SK-N-SH (cell line): Measurements from ENCODE around the gene GABRB3.

Source experiments
- ELF1 ChIP-seq: IDR thresholded peaks from 2 replicates; pipeline ENCODE4 v1.4.0; 2012
- EZH2phosphoT487 ChIP-seq: fragments of 200-600 bp; sonication (generic); IDR thresholded peaks from 2 replicates; pipeline ENCODE4 v1.6.1; 2017; ENCODE audit warnings: low read depth, mixed run types, mild to moderate bottlenecking, antibody characterized with exemption, moderate library complexity, borderline replicate concordance
- FOXJ3 ChIP-seq: sonication (generic); formaldehyde crosslinking; IDR thresholded peaks from 2 replicates; pipeline ENCODE4 v1.5.1; 2020; ENCODE audit warnings: mild to moderate bottlenecking, missing genetic modification reagents
- NFIC ChIP-seq: IDR thresholded peaks from 2 replicates; pipeline ENCODE4 v1.4.0; 2012; ENCODE audit warnings: borderline replicate concordance
- RAD21 ChIP-seq: IDR thresholded peaks from 2 replicates; pipeline ENCODE4 v1.6.1; 2012; ENCODE audit warnings: mild to moderate bottlenecking, low read length
- SMC3 ChIP-seq: IDR thresholded peaks from 2 replicates; pipeline ENCODE4 v1.6.1; 2012; ENCODE audit warnings: low read depth, low read length, improper control_type of control experiment
- TAF1 ChIP-seq: IDR thresholded peaks from 2 replicates; pipeline ENCODE4 v1.6.1; 2012; ENCODE audit warnings: low read depth, mild to moderate bottlenecking, low read length, moderate library complexity, borderline replicate concordance
- TCF12 ChIP-seq: IDR thresholded peaks from 2 replicates; pipeline ENCODE4 v1.4.0; 2012
- TEAD4 ChIP-seq: IDR thresholded peaks from 2 replicates; pipeline ENCODE4 v1.4.0; 2012; ENCODE audit warnings: mild to moderate bottlenecking, borderline replicate concordance; ENCODE audit not compliant: insufficient read depth
- ZBTB33 ChIP-seq: IDR thresholded peaks from 2 replicates; pipeline ENCODE4 v1.4.0; 2012; ENCODE audit warnings: low read depth, borderline replicate concordance
- TF ChIP-seq, protein P1 (sequence below): fragments of 200-600 bp; sonication (generic); IDR thresholded peaks from 2 replicates; pipeline ENCODE4 v1.6.1; 2017; ENCODE audit warnings: antibody characterized with exemption, mild to moderate bottlenecking, moderate library complexity

DNA sequence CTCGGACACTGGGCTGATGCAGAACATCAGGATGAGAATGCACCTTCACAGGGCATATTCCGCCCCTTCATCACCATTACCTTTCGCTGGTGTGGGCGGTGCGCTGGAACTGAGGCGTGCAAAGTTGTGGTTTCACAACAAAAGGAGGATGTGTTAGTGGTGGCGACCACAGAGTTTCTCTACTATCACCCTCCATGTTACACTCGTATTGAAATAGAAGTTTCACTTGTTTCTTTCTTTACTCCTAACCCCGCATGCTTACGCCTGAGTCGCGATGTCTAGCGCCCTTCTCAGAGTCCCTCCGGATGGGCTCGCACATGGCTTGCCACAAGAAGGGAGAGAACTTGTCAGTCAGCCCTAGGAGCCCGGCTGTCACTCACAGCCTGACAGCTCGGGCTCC is 148.7 kb downstream of the GABRB3 start:
- TF ChIP-seq ELF1: no peak
- TF ChIP-seq, protein P1, sequence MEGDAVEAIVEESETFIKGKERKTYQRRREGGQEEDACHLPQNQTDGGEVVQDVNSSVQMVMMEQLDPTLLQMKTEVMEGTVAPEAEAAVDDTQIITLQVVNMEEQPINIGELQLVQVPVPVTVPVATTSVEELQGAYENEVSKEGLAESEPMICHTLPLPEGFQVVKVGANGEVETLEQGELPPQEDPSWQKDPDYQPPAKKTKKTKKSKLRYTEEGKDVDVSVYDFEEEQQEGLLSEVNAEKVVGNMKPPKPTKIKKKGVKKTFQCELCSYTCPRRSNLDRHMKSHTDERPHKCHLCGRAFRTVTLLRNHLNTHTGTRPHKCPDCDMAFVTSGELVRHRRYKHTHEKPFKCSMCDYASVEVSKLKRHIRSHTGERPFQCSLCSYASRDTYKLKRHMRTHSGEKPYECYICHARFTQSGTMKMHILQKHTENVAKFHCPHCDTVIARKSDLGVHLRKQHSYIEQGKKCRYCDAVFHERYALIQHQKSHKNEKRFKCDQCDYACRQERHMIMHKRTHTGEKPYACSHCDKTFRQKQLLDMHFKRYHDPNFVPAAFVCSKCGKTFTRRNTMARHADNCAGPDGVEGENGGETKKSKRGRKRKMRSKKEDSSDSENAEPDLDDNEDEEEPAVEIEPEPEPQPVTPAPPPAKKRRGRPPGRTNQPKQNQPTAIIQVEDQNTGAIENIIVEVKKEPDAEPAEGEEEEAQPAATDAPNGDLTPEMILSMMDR: no peak
- no peak for TF ChIP-seq SMC3
- no peak for TF ChIP-seq TCF12
- TF ChIP-seq NFIC: no peak
- no peak for TF ChIP-seq EZH2phosphoT487
- TF ChIP-seq FOXJ3: no peak
- no peak for TF ChIP-seq TAF1
- no peak for TF ChIP-seq RAD21
- TF ChIP-seq ZBTB33: no peak
- TF ChIP-seq TEAD4: no peak
